Measurements from ENCODE around the gene CRELD2.

Gene CRELD2

GRCh38 chr22:49948958-49949913, 30.8 kb downstream of the CRELD2 start:
- 0 out of 2 replicates have a peak, but pooled peaks cover 6% of the 10 kb centered on the region for H3K27me3 ChIP-seq (ENCODE audit: insufficient read depth, low read length)
- H3K4me2 ChIP-seq (ENCODE audit: low read length) = no peak overlapping the region
- H3F3A ChIP-seq (ENCODE audit: insufficient read depth, low read length) = no peaks in the 10 kb centered on the region
- H3K9me2 ChIP-seq (ENCODE audit: low read depth, low read length) = no peaks in the 10 kb centered on the region
- no peak overlapping the region for H3K27ac ChIP-seq (ENCODE audit: low read depth, low read length, poor library complexity, severe bottlenecking)
- H4K20me1 ChIP-seq (ENCODE audit: insufficient read depth, low read length) = no peaks in the 10 kb centered on the region
- no peaks in the 10 kb centered on the region for H3K36me3 ChIP-seq (ENCODE audit: insufficient read depth, low read length)
- no peak overlapping the region for H3K9ac ChIP-seq (ENCODE audit: low read length)
- peaks cover 4% of the 10 kb centered on the region for H3K4me1 ChIP-seq (ENCODE audit: insufficient read depth, low read length, severe bottlenecking)
- H3K9me3 ChIP-seq (ENCODE audit: low read length) = no peaks in the 10 kb centered on the region
- TF ChIP-seq EZH2 (IDR thresholded peaks at IDR 0.05; ENCODE audit: borderline replicate concordance, low read length) (no peak), CTCF (IDR thresholded peaks at IDR 0.05; ENCODE audit: low read length) (no peak)
- H3K4me3 ChIP-seq (ENCODE audit: low read depth, low read length, poor library complexity, severe bottlenecking) = no peak overlapping the region
- H3K79me2 ChIP-seq (ENCODE audit: insufficient read depth, low read length) = no peaks in the 10 kb centered on the region
- no peak overlapping the region for H2AFZ ChIP-seq (ENCODE audit: low read length)

GRCh38 chr22:49949914-49950292, 31.5 kb downstream of the CRELD2 start:
- H3F3A ChIP-seq (ENCODE audit: insufficient read depth, low read length) = no peaks in the 10 kb centered on the region
- H3K27ac ChIP-seq (ENCODE audit: low read depth, low read length, poor library complexity, severe bottlenecking) = no peak overlapping the region
- TF ChIP-seq EZH2 (IDR thresholded peaks at IDR 0.05; ENCODE audit: borderline replicate concordance, low read length) (no peak), CTCF (IDR thresholded peaks at IDR 0.05; ENCODE audit: low read length) (no peak)
- H3K4me1 ChIP-seq (ENCODE audit: insufficient read depth, low read length, severe bottlenecking) = peaks cover 4% of the 10 kb centered on the region
- no peak overlapping the region for H2AFZ ChIP-seq (ENCODE audit: low read length)
- H3K4me3 ChIP-seq (ENCODE audit: low read depth, low read length, poor library complexity, severe bottlenecking) = no peak overlapping the region
- H3K27me3 ChIP-seq (ENCODE audit: insufficient read depth, low read length) = 0 out of 2 replicates have a peak, but pooled peaks cover 6% of the 10 kb centered on the region
- H3K4me2 ChIP-seq (ENCODE audit: low read length) = no peak overlapping the region
- no peaks in the 10 kb centered on the region for H4K20me1 ChIP-seq (ENCODE audit: insufficient read depth, low read length)
- H3K9ac ChIP-seq (ENCODE audit: low read length) = no peak overlapping the region
- no peaks in the 10 kb centered on the region for H3K36me3 ChIP-seq (ENCODE audit: insufficient read depth, low read length)
- H3K9me3 ChIP-seq (ENCODE audit: low read length) = no peaks in the 10 kb centered on the region
- no peaks in the 10 kb centered on the region for H3K9me2 ChIP-seq (ENCODE audit: low read depth, low read length)
- H3K79me2 ChIP-seq (ENCODE audit: insufficient read depth, low read length) = no peaks in the 10 kb centered on the region

DNA sequence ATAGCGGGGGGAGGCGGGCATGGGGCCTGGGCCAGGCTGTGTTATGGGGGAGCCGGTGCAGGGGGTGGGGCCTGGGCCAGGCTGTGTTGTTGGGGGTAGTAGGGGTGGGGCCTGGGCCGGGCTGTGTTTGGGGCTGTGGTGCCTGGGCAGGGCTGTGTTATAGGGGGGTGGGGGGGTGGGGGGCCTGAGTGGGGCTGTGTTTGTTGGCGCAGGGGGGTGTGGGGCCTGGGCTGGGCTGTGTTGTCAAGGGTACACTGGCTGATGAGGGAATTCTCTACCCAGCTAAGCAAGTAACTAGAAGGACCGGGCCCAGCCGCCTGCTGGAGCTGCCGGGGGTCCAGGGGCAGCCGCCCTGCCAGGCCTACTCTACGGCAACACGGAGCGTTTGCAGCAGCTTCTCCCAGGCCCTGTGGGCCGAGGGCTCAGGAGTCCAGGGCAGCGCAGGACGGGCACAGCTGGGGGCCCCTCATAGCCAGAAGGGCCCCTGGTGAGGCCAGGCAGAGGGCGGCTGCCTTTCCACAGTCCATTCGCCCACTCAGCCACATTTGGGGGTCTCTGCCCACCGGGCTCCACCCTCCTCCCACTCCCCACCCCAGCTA, 32.1 kb downstream of the CRELD2 start:
- no peaks in the 10 kb centered on the region for H3K36me3 ChIP-seq (ENCODE audit: insufficient read depth, low read length)
- no peaks in the 10 kb centered on the region for H3K79me2 ChIP-seq (ENCODE audit: insufficient read depth, low read length)
- no peaks in the 10 kb centered on the region for H3K9me3 ChIP-seq (ENCODE audit: low read length)
- H3K9ac ChIP-seq (ENCODE audit: low read length) = no peak overlapping the region
- no peak overlapping the region for H2AFZ ChIP-seq (ENCODE audit: low read length)
- H3K4me2 ChIP-seq (ENCODE audit: low read length) = no peak overlapping the region
- no peaks in the 10 kb centered on the region for H4K20me1 ChIP-seq (ENCODE audit: insufficient read depth, low read length)
- H3F3A ChIP-seq (ENCODE audit: insufficient read depth, low read length) = no peaks in the 10 kb centered on the region
- H3K9me2 ChIP-seq (ENCODE audit: low read depth, low read length) = no peaks in the 10 kb centered on the region
- H3K4me1 ChIP-seq (ENCODE audit: insufficient read depth, low read length, severe bottlenecking) = peaks cover 4% of the 10 kb centered on the region
- H3K27ac ChIP-seq (ENCODE audit: low read depth, low read length, poor library complexity, severe bottlenecking) = no peak overlapping the region
- TF ChIP-seq EZH2 (IDR thresholded peaks at IDR 0.05; ENCODE audit: borderline replicate concordance, low read length) = no peak
- no peak overlapping the region for H3K4me3 ChIP-seq (ENCODE audit: low read depth, low read length, poor library complexity, severe bottlenecking)
- H3K27me3 ChIP-seq (ENCODE audit: insufficient read depth, low read length) = 0 out of 2 replicates have a peak, but pooled peaks cover 6% of the 10 kb centered on the region

Measured in OCI-LY1 (cell line).